ENCODE measurements around the gene MPP7.

MPP7 gene

GRCh38 chr10:28263136-28263857 lies 39.6 kb downstream of the MPP7 start:
- no peak for ATAC-seq
- H3K27me3 Mint-ChIP-seq: no peaks in the 10 kb centered on the region
- H3K9me3 Mint-ChIP-seq: no peaks in the 10 kb centered on the region
- H3K4me1 Mint-ChIP-seq: peaks cover 28% of the 10 kb centered on the region
- no peak overlapping the region for H3K4me3 Mint-ChIP-seq
- H3K27ac Mint-ChIP-seq: no peak overlapping the region
- no peak for DNase-seq

GRCh38 chr10:28256776-28257175 lies 46.1 kb downstream of the MPP7 start:
- ATAC-seq (no peak), DNase-seq (no peak)
- Mint-ChIP-seq H3K27me3 (no peaks in the 10 kb centered on the region), H3K4me3 (no peak overlapping the region), H3K9me3 (no peaks in the 10 kb centered on the region), H3K27ac (no peak overlapping the region), H3K4me1 (peaks cover 32% of the 10 kb centered on the region)

DNA sequence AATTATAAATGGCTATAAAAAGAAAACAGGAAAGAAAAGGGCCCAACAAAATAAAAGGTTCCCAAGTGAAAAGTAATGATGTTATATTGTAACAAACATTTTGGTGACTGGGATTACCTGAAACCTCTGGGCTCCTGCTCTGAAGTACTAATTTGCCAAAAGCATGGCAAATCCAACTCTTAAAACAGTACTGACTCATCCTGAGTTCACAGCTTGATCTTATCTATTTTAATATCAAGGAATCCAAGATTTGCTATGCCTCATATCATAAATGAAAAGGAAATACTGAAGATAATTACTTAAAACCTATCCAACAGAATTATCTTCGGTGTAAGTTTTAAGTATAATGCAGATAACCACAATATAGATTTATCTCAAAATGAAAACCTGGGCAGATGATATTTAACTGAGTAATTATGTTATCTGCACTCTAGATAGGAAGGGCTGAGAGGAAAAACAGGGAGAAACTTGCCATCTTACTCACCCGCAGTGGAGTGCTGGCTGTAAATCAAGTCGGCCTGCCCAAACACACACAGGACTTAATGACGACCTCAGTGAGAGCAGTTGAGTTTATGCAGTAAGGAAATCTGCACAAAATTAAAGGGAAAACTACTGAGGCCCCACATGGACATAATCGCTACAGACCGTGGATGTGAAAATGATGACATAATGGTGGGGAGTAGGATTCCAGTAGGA lies 48.4 kb downstream of the MPP7 start:
- no peaks in the 10 kb centered on the region for H3K27me3 Mint-ChIP-seq
- no peak overlapping the region for H3K4me3 Mint-ChIP-seq
- H3K9me3 Mint-ChIP-seq: no peaks in the 10 kb centered on the region
- H3K4me1 Mint-ChIP-seq: peaks cover 17% of the 10 kb centered on the region
- DNase-seq (no peak), ATAC-seq (no peak)
- H3K27ac Mint-ChIP-seq: no peak overlapping the region

DNA sequence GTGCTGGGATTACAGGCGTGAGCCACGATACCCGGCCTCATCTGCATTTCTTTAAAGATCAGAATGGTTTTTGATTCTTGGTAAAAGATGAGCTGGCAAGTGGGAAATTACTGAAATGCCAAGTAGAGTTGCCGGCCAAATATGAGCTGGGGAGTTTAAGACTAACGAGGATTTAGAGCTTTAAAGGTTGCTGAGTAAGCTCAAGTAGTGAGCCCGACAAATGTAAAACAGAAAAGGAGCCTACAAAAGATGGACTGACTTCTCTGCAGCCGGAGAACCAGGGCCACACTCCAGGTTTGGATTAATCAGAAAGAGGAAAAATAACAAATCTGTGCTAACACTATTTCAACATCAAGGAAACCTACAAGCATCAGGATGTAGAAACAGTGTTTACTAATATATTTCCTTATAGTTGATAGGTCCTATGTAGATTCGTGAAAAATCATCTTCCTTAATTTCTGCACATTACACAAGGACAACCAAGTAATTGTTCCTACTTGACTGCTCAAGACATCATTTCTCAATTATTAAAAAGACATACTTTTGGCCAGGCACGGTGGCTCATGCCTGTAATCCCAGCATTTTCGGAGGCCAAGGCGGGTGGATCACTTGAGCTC lies 49.6 kb downstream of the MPP7 start:
- no peaks in the 10 kb centered on the region for H3K27me3 Mint-ChIP-seq
- H3K27ac Mint-ChIP-seq: no peak overlapping the region
- no peaks in the 10 kb centered on the region for H3K9me3 Mint-ChIP-seq
- no peak for DNase-seq
- H3K4me3 Mint-ChIP-seq: no peak overlapping the region
- no peak for ATAC-seq
- H3K4me1 Mint-ChIP-seq: peaks cover 17% of the 10 kb centered on the region

Measured in stimulated activated naive CD8-positive, alpha-beta T cell treated with anti-CD3 and anti-CD28 coated beads, Interleukin-15, amount 100 ng/mL, for 72 hours (primary cell).